ENCODE data around the gene LUC7L2.

Gene LUC7L2

DNA sequence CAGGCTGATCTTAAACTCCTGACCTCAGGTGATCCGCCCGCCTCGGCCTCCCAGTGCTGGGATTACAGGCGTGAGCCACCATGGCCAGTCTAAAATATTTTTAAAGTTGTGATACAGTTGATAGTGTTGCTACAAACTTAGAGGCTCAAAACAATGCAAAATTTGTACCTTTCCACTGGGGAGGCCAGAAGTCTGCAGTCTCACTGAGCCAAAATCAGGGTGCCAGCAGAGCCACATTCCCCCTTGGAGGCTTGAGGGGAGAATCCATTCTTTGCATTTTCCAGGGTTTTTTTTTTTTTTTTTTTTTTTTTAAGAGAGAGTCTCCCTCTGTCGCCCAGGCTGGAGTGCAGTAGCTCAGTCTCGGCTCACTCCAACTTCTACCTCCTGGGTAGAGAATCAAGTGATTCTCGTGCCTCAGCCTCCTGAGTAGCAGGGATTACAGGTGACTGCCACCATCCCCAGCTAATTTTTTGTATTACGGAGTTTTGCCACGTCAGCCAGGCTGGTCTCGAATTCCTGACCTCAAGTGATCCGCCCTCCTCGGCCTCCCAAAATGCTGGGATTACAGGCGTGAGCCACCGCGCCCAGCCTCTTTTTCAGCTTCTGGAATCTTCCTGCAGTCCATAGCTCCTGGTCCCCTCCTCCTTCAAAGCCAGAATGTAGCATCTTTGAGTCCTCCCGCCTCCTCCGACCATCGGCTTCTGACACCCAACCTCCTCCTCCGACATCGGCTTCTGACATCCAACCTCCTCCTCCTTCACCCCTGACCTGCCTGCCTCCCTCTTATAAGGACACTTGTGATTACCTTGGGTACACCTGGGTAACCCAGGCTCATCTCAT is 86.6 kb downstream of the LUC7L2 start:
- no peak overlapping the region for H3K27ac ChIP-seq (replicated peaks)
- no peaks in the 10 kb centered on the region for H3K27me3 ChIP-seq (ENCODE audit: insufficient read depth, poor library complexity, severe bottlenecking)
- no peak for DNase-seq (ENCODE audit: low read depth in 1 of 2, low spot score in 1 of 2)
- H3K4me3 ChIP-seq (replicated peaks; ENCODE audit: insufficient read depth, low read length): no peak overlapping the region
- TF ChIP-seq POLR2AphosphoS5 (IDR thresholded peaks at IDR 0.05; ENCODE audit: low read depth) (no peak), GABPA (IDR thresholded peaks at IDR 0.05; ENCODE audit: low read depth) (no peak), SPI1 (IDR thresholded peaks at IDR 0.05; ENCODE audit: borderline replicate concordance, low read depth) (no peak)
- TF ChIP-seq, protein P1, sequence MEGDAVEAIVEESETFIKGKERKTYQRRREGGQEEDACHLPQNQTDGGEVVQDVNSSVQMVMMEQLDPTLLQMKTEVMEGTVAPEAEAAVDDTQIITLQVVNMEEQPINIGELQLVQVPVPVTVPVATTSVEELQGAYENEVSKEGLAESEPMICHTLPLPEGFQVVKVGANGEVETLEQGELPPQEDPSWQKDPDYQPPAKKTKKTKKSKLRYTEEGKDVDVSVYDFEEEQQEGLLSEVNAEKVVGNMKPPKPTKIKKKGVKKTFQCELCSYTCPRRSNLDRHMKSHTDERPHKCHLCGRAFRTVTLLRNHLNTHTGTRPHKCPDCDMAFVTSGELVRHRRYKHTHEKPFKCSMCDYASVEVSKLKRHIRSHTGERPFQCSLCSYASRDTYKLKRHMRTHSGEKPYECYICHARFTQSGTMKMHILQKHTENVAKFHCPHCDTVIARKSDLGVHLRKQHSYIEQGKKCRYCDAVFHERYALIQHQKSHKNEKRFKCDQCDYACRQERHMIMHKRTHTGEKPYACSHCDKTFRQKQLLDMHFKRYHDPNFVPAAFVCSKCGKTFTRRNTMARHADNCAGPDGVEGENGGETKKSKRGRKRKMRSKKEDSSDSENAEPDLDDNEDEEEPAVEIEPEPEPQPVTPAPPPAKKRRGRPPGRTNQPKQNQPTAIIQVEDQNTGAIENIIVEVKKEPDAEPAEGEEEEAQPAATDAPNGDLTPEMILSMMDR (IDR thresholded peaks at IDR 0.05; ENCODE audit: insufficient read depth, low read length): no peak
- TF ChIP-seq, protein P2, sequence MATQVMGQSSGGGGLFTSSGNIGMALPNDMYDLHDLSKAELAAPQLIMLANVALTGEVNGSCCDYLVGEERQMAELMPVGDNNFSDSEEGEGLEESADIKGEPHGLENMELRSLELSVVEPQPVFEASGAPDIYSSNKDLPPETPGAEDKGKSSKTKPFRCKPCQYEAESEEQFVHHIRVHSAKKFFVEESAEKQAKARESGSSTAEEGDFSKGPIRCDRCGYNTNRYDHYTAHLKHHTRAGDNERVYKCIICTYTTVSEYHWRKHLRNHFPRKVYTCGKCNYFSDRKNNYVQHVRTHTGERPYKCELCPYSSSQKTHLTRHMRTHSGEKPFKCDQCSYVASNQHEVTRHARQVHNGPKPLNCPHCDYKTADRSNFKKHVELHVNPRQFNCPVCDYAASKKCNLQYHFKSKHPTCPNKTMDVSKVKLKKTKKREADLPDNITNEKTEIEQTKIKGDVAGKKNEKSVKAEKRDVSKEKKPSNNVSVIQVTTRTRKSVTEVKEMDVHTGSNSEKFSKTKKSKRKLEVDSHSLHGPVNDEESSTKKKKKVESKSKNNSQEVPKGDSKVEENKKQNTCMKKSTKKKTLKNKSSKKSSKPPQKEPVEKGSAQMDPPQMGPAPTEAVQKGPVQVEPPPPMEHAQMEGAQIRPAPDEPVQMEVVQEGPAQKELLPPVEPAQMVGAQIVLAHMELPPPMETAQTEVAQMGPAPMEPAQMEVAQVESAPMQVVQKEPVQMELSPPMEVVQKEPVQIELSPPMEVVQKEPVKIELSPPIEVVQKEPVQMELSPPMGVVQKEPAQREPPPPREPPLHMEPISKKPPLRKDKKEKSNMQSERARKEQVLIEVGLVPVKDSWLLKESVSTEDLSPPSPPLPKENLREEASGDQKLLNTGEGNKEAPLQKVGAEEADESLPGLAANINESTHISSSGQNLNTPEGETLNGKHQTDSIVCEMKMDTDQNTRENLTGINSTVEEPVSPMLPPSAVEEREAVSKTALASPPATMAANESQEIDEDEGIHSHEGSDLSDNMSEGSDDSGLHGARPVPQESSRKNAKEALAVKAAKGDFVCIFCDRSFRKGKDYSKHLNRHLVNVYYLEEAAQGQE (IDR thresholded peaks at IDR 0.05; ENCODE audit: insufficient replicate concordance, low read depth): no peak

GRCh38 chr7:139450851-139451250 is 91.2 kb downstream of the LUC7L2 start:
- TF ChIP-seq POLR2AphosphoS5 (IDR thresholded peaks at IDR 0.05; ENCODE audit: low read depth) (no peak), GABPA (IDR thresholded peaks at IDR 0.05; ENCODE audit: low read depth) (no peak), SPI1 (IDR thresholded peaks at IDR 0.05; ENCODE audit: borderline replicate concordance, low read depth) (no peak)
- TF ChIP-seq, protein P2 (IDR thresholded peaks at IDR 0.05; ENCODE audit: insufficient replicate concordance, low read depth): no peak
- TF ChIP-seq, protein P1 (IDR thresholded peaks at IDR 0.05; ENCODE audit: insufficient read depth, low read length): no peak
- Histone ChIP-seq H3K27ac (replicated peaks) (no peak overlapping the region), H3K4me3 (replicated peaks; ENCODE audit: insufficient read depth, low read length) (no peak overlapping the region), H3K27me3 (ENCODE audit: insufficient read depth, poor library complexity, severe bottlenecking) (no peaks in the 10 kb centered on the region)
- no peak for DNase-seq (ENCODE audit: low read depth in 1 of 2, low spot score in 1 of 2)

DNA sequence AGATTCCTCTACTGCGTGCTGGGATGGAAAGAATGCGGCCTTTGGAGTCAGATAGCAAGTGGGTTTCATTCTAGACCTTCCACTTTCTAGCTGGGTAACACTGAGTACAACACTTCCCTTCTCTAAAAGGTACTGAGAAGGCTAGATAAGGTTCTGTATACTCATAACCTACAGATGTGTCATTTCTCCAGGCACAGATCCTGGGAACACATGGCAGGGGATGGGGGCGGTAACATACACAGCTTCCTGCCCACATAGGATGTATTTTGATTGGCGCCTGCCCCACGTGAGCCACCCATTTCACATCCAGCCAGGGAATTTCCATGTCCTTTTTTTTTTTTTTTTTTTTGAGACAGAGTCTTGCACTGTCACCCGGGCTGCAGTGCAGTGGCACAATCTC is 91.9 kb downstream of the LUC7L2 start:
- H3K27me3 ChIP-seq (ENCODE audit: insufficient read depth, poor library complexity, severe bottlenecking): no peaks in the 10 kb centered on the region
- no peak overlapping the region for H3K27ac ChIP-seq (replicated peaks)
- no peak overlapping the region for H3K4me3 ChIP-seq (replicated peaks; ENCODE audit: insufficient read depth, low read length)
- TF ChIP-seq SPI1 (IDR thresholded peaks at IDR 0.05; ENCODE audit: borderline replicate concordance, low read depth): no peak
- no peak for DNase-seq (ENCODE audit: low read depth in 1 of 2, low spot score in 1 of 2)

- H3K27ac ChIP-seq (replicated peaks): no peak overlapping the region
- H3K27me3 ChIP-seq (ENCODE audit: insufficient read depth, poor library complexity, severe bottlenecking): no peaks in the 10 kb centered on the region
- no peak overlapping the region for H3K4me3 ChIP-seq (replicated peaks; ENCODE audit: insufficient read depth, low read length)
- TF ChIP-seq POLR2AphosphoS5 (IDR thresholded peaks at IDR 0.05; ENCODE audit: low read depth) (no peak), GABPA (IDR thresholded peaks at IDR 0.05; ENCODE audit: low read depth) (no peak), SPI1 (IDR thresholded peaks at IDR 0.05; ENCODE audit: borderline replicate concordance, low read depth) (no peak)
- TF ChIP-seq, protein P1 (IDR thresholded peaks at IDR 0.05; ENCODE audit: insufficient read depth, low read length): no peak
- TF ChIP-seq, protein P2 (IDR thresholded peaks at IDR 0.05; ENCODE audit: insufficient replicate concordance, low read depth): no peak
- no peak for DNase-seq (ENCODE audit: low read depth in 1 of 2, low spot score in 1 of 2)
These were observed 93.4 kb downstream of the LUC7L2 start for GRCh38 chr7:139452958-139453672.
